Measurements from ENCODE around the gene PPP1R8.
A peak's percentile ranks its signal among the peaks of the same experiment; 100 is the strongest.
"Not testable (repeated sequence)": the region's sequence is repeated elsewhere in the genome, so short reads cannot be mapped to it uniquely, and the experiment has no call there.

PPP1R8 gene

DNA sequence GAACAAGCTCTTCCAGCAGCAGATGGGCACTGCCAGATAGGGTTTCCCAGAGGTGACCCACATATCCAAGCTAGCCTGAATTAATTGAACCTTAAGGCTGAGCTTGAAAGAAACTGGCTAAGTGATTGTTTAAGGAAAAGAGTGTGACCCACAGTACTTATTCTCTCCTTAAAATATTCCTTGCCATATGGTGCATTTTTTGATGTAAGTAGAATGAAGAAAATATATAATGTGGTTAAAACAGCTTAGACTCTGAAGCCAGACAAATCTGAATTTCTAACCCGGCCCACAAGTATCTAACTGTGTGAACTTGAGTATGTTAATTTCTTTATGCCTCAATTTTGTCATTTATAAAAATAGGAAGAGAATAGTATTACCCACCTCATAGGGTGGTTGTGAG lies 4.9 kb downstream of the PPP1R8 start:
- TF ChIP-seq TAF1 (IDR thresholded peaks at IDR 0.05; ENCODE audit: borderline replicate concordance, low read depth, low read length) (no peak), POLR2A (IDR thresholded peaks at IDR 0.05; ENCODE audit: low read depth, low read length) (no peak), POLR2AphosphoS5 (IDR thresholded peaks at IDR 0.05; ENCODE audit: low read depth, low read length) (no peak)
- FAIRE-seq, result no peak
- DNase-seq (ENCODE audit: insufficient read length), result no peak

- DNase-seq (ENCODE audit: insufficient read length), result no peak
- FAIRE-seq, result no peak
- TF ChIP-seq POLR2A (IDR thresholded peaks at IDR 0.05; ENCODE audit: low read depth, low read length), result no peak
Measured at GRCh38 chr1:27849951-27850350, 19.4 kb downstream of the PPP1R8 start.

DNA sequence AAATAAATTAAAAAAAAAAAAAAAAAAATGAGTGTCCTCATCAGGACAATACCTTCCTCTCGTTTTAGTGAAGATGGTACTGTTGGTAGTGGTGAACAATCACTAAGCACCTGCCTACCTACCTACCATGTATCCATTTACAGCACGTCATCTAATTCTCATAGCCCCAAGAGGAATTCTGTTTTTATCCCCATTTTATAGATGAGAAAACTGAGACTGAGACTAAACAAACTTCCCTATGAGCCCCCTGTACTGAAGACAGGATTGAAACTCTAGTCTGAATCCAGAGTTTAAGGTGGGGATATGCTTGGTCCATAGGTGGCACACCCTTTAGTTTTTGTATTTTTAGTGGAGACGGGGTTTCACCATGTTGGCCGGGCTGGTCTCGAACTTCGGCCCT lies 24.5 kb downstream of the PPP1R8 start:
- TF ChIP-seq TAF1 (IDR thresholded peaks at IDR 0.05; ENCODE audit: borderline replicate concordance, low read depth, low read length), result no peak
- no peak for TF ChIP-seq POLR2A (IDR thresholded peaks at IDR 0.05; ENCODE audit: low read depth, low read length)
- TF ChIP-seq POLR2AphosphoS5 (IDR thresholded peaks at IDR 0.05; ENCODE audit: low read depth, low read length), result no peak
- DNase-seq (ENCODE audit: insufficient read length) (no peak), FAIRE-seq (no peak)

DNA sequence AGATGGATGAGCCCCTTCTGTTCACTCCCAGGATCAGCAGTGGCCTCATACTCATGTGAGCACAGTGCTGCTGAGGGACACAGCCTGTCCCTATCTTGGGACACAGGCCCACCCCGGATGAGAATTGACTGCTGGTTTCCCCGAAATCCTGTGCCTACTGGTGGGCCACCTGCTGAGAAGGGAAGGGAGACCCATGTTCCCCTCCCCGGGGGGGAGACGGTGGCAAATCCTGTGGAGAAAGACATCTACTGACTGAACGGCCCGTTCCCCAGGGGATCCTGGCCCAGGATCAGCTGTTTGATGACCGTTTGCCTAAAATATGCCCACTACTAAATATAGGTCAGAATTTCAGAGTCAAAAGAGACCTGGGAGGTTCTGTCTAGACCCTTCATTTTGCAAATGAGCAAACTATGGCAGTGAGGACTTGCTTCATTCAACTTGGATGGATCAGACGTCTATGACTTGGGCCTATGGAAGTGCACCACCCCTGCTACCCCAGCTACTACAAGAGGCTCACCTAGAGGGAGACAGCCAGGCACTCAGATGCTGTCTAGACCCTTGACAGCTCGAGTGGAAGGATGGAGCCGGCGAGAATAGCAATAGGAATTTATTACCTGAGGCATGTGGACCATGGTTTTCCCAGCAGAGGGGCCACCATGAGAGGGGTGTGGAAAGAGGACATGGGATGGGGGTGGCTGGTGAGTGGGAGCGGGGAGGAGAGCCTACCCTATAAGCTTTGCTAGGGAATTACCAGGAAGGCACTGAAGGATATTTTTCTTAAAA lies 26.2 kb downstream of the PPP1R8 start:
- FAIRE-seq (no peak), DNase-seq (ENCODE audit: insufficient read length) (no peak)

DNA sequence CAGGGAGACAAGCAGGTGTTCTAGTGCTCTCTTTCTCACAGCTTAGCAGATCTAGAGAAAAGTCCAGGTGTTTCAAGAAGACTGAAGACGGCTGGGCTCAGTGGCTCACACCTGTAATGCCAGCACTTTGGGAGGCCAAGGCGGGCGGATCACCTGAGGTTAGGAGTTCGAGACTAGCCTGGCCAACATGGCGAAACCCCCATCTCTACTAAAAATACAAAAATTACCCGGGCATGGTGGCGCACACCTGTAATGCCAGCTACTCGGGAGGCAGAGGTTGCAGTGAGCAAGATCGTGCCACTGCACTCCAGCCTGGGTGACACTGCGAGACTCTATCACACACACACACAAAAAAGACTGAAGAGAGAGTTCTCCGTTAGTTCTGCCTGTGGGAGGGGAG lies 27.0 kb downstream of the PPP1R8 start:
- not testable (repeated sequence) for FAIRE-seq

More for the DNA sequence above, 26.2 kb downstream of the PPP1R8 start:
- TF ChIP-seq TAF1 (IDR thresholded peaks at IDR 0.05; ENCODE audit: borderline replicate concordance, low read depth, low read length) (no peak), POLR2A (IDR thresholded peaks at IDR 0.05; ENCODE audit: low read depth, low read length) (no peak), POLR2AphosphoS5 (IDR thresholded peaks at IDR 0.05; ENCODE audit: low read depth, low read length) (no peak)

GRCh38 chr1:27858072-27858948 lies 27.7 kb downstream of the PPP1R8 start:
- TF ChIP-seq POLR2AphosphoS5 (IDR thresholded peaks at IDR 0.05; ENCODE audit: low read depth, low read length), result no peak
- no peak for TF ChIP-seq TAF1 (IDR thresholded peaks at IDR 0.05; ENCODE audit: borderline replicate concordance, low read depth, low read length)
- no peak for TF ChIP-seq POLR2A (IDR thresholded peaks at IDR 0.05; ENCODE audit: low read depth, low read length)
- FAIRE-seq (peak; percentile 92), DNase-seq (ENCODE audit: insufficient read length) (peak; percentile 57)

More for the DNA sequence above, 27.0 kb downstream of the PPP1R8 start:
- DNase-seq (ENCODE audit: insufficient read length), result not testable (repeated sequence)

DNA sequence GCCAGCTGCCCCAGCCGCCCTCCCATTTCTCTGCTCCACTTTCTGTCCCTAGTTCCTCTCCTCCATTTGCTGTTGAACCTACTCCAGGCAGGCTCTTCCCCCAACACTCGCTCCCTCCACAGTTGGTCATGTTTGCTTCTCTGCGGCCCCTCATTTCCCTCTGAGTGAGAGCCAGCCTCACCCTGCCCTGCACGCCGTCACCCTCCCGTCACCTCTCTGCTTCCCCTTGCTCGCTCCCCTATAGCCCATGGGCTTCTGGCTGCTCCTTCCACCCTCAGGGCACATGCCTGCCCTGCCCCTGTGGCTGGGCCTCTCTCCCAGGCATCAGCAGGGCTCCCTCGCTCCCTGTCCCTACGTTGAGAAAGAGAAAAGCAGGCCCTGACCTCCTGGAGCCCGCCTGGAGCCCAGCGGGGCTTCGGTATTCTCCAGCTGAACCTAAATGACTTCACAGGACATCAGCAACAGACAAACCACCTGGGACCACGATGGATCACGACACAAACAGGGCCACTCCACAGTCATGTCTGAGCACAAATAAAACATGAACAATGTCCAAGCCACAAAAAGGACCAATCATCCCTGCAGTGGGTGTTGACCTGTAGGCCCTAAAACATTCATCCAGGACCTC lies 28.5 kb downstream of the PPP1R8 start:
- FAIRE-seq, result no peak
- TF ChIP-seq POLR2A (IDR thresholded peaks at IDR 0.05; ENCODE audit: low read depth, low read length) (no peak), TAF1 (IDR thresholded peaks at IDR 0.05; ENCODE audit: borderline replicate concordance, low read depth, low read length) (no peak), POLR2AphosphoS5 (IDR thresholded peaks at IDR 0.05; ENCODE audit: low read depth, low read length) (no peak)
- no peak for DNase-seq (ENCODE audit: insufficient read length)

- no peak for FAIRE-seq
- no peak for TF ChIP-seq POLR2A (IDR thresholded peaks at IDR 0.05; ENCODE audit: low read depth, low read length)
- no peak for TF ChIP-seq POLR2AphosphoS5 (IDR thresholded peaks at IDR 0.05; ENCODE audit: low read depth, low read length)
- TF ChIP-seq TAF1 (IDR thresholded peaks at IDR 0.05; ENCODE audit: borderline replicate concordance, low read depth, low read length), result no peak
- no peak for DNase-seq (ENCODE audit: insufficient read length)
Measured at GRCh38 chr1:27861436-27861835, 30.9 kb downstream of the PPP1R8 start.

GRCh38 chr1:27862004-27862403 lies 31.4 kb downstream of the PPP1R8 start:
- FAIRE-seq (no peak), DNase-seq (ENCODE audit: insufficient read length) (no peak)
- TF ChIP-seq POLR2AphosphoS5 (IDR thresholded peaks at IDR 0.05; ENCODE audit: low read depth, low read length) (no peak), TAF1 (IDR thresholded peaks at IDR 0.05; ENCODE audit: borderline replicate concordance, low read depth, low read length) (no peak), POLR2A (IDR thresholded peaks at IDR 0.05; ENCODE audit: low read depth, low read length) (no peak)

DNA sequence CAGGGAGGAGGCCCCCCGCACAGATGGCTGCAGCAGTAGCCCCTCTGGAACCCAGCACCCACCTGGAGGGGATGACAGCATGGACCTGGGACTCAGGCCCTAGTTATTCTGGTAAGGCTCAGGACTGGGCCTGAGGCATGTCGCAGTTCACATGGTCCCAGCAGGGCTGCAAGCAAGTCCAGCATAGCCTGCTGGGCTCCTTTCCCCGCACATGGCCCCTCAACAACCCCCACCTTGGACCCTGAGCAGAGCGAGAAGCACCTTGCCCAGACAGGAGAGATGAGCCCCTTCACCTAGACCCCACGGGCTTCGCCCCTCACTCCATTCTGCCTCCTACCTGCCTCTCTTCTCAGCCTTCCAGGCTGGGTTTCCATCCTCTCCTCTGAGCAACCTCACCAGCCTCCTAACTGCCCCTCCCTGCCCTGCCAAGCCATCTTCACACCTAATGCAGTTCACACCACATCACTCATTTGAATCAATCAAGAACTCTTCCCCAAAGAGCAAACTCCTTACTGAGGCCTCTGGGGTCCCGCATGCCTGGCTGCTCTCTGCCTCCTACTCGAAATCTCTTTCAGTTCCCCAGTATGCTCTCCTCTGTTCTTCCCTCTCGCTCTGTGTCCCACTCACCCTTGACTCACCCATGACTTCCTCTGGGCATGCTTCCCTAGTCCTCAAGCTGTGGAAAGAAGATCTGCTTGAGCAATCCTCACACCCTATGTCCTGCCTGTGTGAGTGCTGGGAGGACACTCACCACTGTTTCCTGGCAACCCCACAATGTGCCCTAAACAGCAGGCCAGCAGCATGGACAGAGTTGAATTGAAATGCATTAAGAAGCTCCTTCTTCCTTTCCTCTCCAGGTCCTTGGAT lies 32.3 kb downstream of the PPP1R8 start:
- FAIRE-seq (peak; percentile 65), DNase-seq (ENCODE audit: insufficient read length) (no peak)
- TF ChIP-seq POLR2AphosphoS5 (IDR thresholded peaks at IDR 0.05; ENCODE audit: low read depth, low read length), result no peak
- no peak for TF ChIP-seq POLR2A (IDR thresholded peaks at IDR 0.05; ENCODE audit: low read depth, low read length)
- no peak for TF ChIP-seq TAF1 (IDR thresholded peaks at IDR 0.05; ENCODE audit: borderline replicate concordance, low read depth, low read length)

DNA sequence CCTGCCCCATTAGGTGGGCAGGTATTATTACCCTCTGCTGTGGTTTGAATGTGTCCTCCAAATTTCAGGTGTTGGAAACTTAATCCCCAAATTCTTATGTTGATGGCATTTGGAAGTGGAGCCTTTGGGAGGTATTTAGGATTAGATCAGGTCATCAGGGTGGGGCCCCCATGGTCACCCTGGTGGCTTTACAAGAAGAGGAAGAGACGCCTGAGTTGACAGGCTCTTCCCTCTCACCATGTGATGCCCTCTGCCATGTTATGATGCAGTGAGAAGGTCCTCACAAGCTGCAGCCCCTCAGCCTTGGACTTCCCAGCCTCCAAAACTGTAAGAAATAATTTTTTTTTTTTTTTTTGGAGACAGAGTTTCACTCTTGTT lies 32.9 kb downstream of the PPP1R8 start:
- TF ChIP-seq TAF1 (IDR thresholded peaks at IDR 0.05; ENCODE audit: borderline replicate concordance, low read depth, low read length) (no peak), POLR2AphosphoS5 (IDR thresholded peaks at IDR 0.05; ENCODE audit: low read depth, low read length) (no peak), POLR2A (IDR thresholded peaks at IDR 0.05; ENCODE audit: low read depth, low read length) (no peak)
- DNase-seq (ENCODE audit: insufficient read length) (no peak), FAIRE-seq (no peak)

All from GM12892 (cell line).